ENCODE measurements around the gene CELSR2.

CELSR2 gene

GRCh38 chr1:109263597-109264378 is 14.4 kb downstream of the CELSR2 start:
- no peak overlapping the region for H3K27ac ChIP-seq (ENCODE audit: low read depth, low read length)
- H3K27me3 ChIP-seq (ENCODE audit: control insufficient read depth in 1 of 2, insufficient read depth in 2 of 2, low read length in 2 of 2): no peaks in the 10 kb centered on the region
- no peak overlapping the region for H3K9ac ChIP-seq (ENCODE audit: low read depth in 1 of 2, low read length in 2 of 2)
- H3K9me3 ChIP-seq (ENCODE audit: control insufficient read depth in 1 of 2, low read length in 2 of 2): no peaks in the 10 kb centered on the region
- no peaks in the 10 kb centered on the region for H3K4me1 ChIP-seq (ENCODE audit: control insufficient read depth in 1 of 2, insufficient read depth in 2 of 2, low read length in 2 of 2)
- peaks cover 0 to 5% of the 10 kb centered on the region in 2 donors for H3K36me3 ChIP-seq (ENCODE audit: control insufficient read depth in 1 of 2, insufficient read depth in 2 of 2, low read length in 2 of 2)
- H3K4me3 ChIP-seq (ENCODE audit: low read depth in 1 of 2, low read length in 2 of 2): no peak overlapping the region

GRCh38 chr1:109264379-109264755 is 15.0 kb downstream of the CELSR2 start:
- no peaks in the 10 kb centered on the region for H3K4me1 ChIP-seq (ENCODE audit: control insufficient read depth in 1 of 2, insufficient read depth in 2 of 2, low read length in 2 of 2)
- no peak overlapping the region for H3K4me3 ChIP-seq (ENCODE audit: low read depth in 1 of 2, low read length in 2 of 2)
- H3K27ac ChIP-seq (ENCODE audit: low read depth, low read length): no peak overlapping the region
- no peaks in the 10 kb centered on the region for H3K27me3 ChIP-seq (ENCODE audit: control insufficient read depth in 1 of 2, insufficient read depth in 2 of 2, low read length in 2 of 2)
- peaks cover 0 to under 1% of the 10 kb centered on the region in 2 donors for H3K36me3 ChIP-seq (ENCODE audit: control insufficient read depth in 1 of 2, insufficient read depth in 2 of 2, low read length in 2 of 2)
- H3K9me3 ChIP-seq (ENCODE audit: control insufficient read depth in 1 of 2, low read length in 2 of 2): no peaks in the 10 kb centered on the region
- no peak overlapping the region for H3K9ac ChIP-seq (ENCODE audit: low read depth in 1 of 2, low read length in 2 of 2)

GRCh38 chr1:109265016-109265415 is 15.7 kb downstream of the CELSR2 start:
- no peak overlapping the region for H3K9ac ChIP-seq (ENCODE audit: low read depth in 1 of 2, low read length in 2 of 2)
- H3K27ac ChIP-seq (ENCODE audit: low read depth, low read length): no peak overlapping the region
- no peaks in the 10 kb centered on the region for H3K36me3 ChIP-seq (ENCODE audit: control insufficient read depth in 1 of 2, insufficient read depth in 2 of 2, low read length in 2 of 2)
- no peaks in the 10 kb centered on the region for H3K9me3 ChIP-seq (ENCODE audit: control insufficient read depth in 1 of 2, low read length in 2 of 2)
- H3K27me3 ChIP-seq (ENCODE audit: control insufficient read depth in 1 of 2, insufficient read depth in 2 of 2, low read length in 2 of 2): no peaks in the 10 kb centered on the region
- no peaks in the 10 kb centered on the region for H3K4me1 ChIP-seq (ENCODE audit: control insufficient read depth in 1 of 2, insufficient read depth in 2 of 2, low read length in 2 of 2)
- H3K4me3 ChIP-seq (ENCODE audit: low read depth in 1 of 2, low read length in 2 of 2): no peak overlapping the region

GRCh38 chr1:109265741-109266330 is 16.5 kb downstream of the CELSR2 start:
- no peaks in the 10 kb centered on the region for H3K27me3 ChIP-seq (ENCODE audit: control insufficient read depth in 1 of 2, insufficient read depth in 2 of 2, low read length in 2 of 2)
- no peak overlapping the region for H3K27ac ChIP-seq (ENCODE audit: low read depth, low read length)
- H3K36me3 ChIP-seq (ENCODE audit: control insufficient read depth in 1 of 2, insufficient read depth in 2 of 2, low read length in 2 of 2): no peaks in the 10 kb centered on the region
- no peak overlapping the region for H3K4me3 ChIP-seq (ENCODE audit: low read depth in 1 of 2, low read length in 2 of 2)
- H3K9me3 ChIP-seq (ENCODE audit: control insufficient read depth in 1 of 2, low read length in 2 of 2): no peaks in the 10 kb centered on the region
- H3K4me1 ChIP-seq (ENCODE audit: control insufficient read depth in 1 of 2, insufficient read depth in 2 of 2, low read length in 2 of 2): no peaks in the 10 kb centered on the region
- no peak overlapping the region for H3K9ac ChIP-seq (ENCODE audit: low read depth in 1 of 2, low read length in 2 of 2)

- H3K9ac ChIP-seq (ENCODE audit: low read depth in 1 of 2, low read length in 2 of 2): no peak overlapping the region
- no peaks in the 10 kb centered on the region for H3K9me3 ChIP-seq (ENCODE audit: control insufficient read depth in 1 of 2, low read length in 2 of 2)
- H3K4me1 ChIP-seq (ENCODE audit: control insufficient read depth in 1 of 2, insufficient read depth in 2 of 2, low read length in 2 of 2): no peaks in the 10 kb centered on the region
- H3K27me3 ChIP-seq (ENCODE audit: control insufficient read depth in 1 of 2, insufficient read depth in 2 of 2, low read length in 2 of 2): no peaks in the 10 kb centered on the region
- H3K4me3 ChIP-seq (ENCODE audit: low read depth in 1 of 2, low read length in 2 of 2): no peak overlapping the region
- H3K36me3 ChIP-seq (ENCODE audit: control insufficient read depth in 1 of 2, insufficient read depth in 2 of 2, low read length in 2 of 2): no peaks in the 10 kb centered on the region
- no peak overlapping the region for H3K27ac ChIP-seq (ENCODE audit: low read depth, low read length)
Observed at GRCh38 chr1:109266965-109267364, 17.6 kb downstream of the CELSR2 start.

- no peaks in the 10 kb centered on the region for H3K27me3 ChIP-seq (ENCODE audit: control insufficient read depth in 1 of 2, insufficient read depth in 2 of 2, low read length in 2 of 2)
- no peaks in the 10 kb centered on the region for H3K4me1 ChIP-seq (ENCODE audit: control insufficient read depth in 1 of 2, insufficient read depth in 2 of 2, low read length in 2 of 2)
- H3K36me3 ChIP-seq (ENCODE audit: control insufficient read depth in 1 of 2, insufficient read depth in 2 of 2, low read length in 2 of 2): no peaks in the 10 kb centered on the region
- H3K27ac ChIP-seq (ENCODE audit: low read depth, low read length): no peak overlapping the region
- H3K9me3 ChIP-seq (ENCODE audit: control insufficient read depth in 1 of 2, low read length in 2 of 2): no peaks in the 10 kb centered on the region
- H3K9ac ChIP-seq (ENCODE audit: low read depth in 1 of 2, low read length in 2 of 2): no peak overlapping the region
- H3K4me3 ChIP-seq (ENCODE audit: low read depth in 1 of 2, low read length in 2 of 2): no peak overlapping the region
Observed at GRCh38 chr1:109267743-109268300, 18.5 kb downstream of the CELSR2 start.

- no peak overlapping the region for H3K4me3 ChIP-seq (ENCODE audit: low read depth in 1 of 2, low read length in 2 of 2)
- H3K4me1 ChIP-seq (ENCODE audit: control insufficient read depth in 1 of 2, insufficient read depth in 2 of 2, low read length in 2 of 2): no peaks in the 10 kb centered on the region
- H3K36me3 ChIP-seq (ENCODE audit: control insufficient read depth in 1 of 2, insufficient read depth in 2 of 2, low read length in 2 of 2): no peaks in the 10 kb centered on the region
- no peaks in the 10 kb centered on the region for H3K27me3 ChIP-seq (ENCODE audit: control insufficient read depth in 1 of 2, insufficient read depth in 2 of 2, low read length in 2 of 2)
- no peak overlapping the region for H3K27ac ChIP-seq (ENCODE audit: low read depth, low read length)
- H3K9ac ChIP-seq (ENCODE audit: low read depth in 1 of 2, low read length in 2 of 2): no peak overlapping the region
- no peaks in the 10 kb centered on the region for H3K9me3 ChIP-seq (ENCODE audit: control insufficient read depth in 1 of 2, low read length in 2 of 2)
Observed at GRCh38 chr1:109268431-109269211, 19.3 kb downstream of the CELSR2 start.

GRCh38 chr1:109269212-109269980 is 20.1 kb downstream of the CELSR2 start:
- H3K9me3 ChIP-seq (ENCODE audit: control insufficient read depth in 1 of 2, low read length in 2 of 2): no peaks in the 10 kb centered on the region
- no peaks in the 10 kb centered on the region for H3K36me3 ChIP-seq (ENCODE audit: control insufficient read depth in 1 of 2, insufficient read depth in 2 of 2, low read length in 2 of 2)
- H3K27ac ChIP-seq (ENCODE audit: low read depth, low read length): no peak overlapping the region

GRCh38 chr1:109269981-109270622 is 20.8 kb downstream of the CELSR2 start:
- H3K27me3 ChIP-seq (ENCODE audit: control insufficient read depth in 1 of 2, insufficient read depth in 2 of 2, low read length in 2 of 2): no peaks in the 10 kb centered on the region
- no peaks in the 10 kb centered on the region for H3K9me3 ChIP-seq (ENCODE audit: control insufficient read depth in 1 of 2, low read length in 2 of 2)
- peaks cover 6 to 10% of the 10 kb centered on the region in 2 donors for H3K4me1 ChIP-seq (ENCODE audit: control insufficient read depth in 1 of 2, insufficient read depth in 2 of 2, low read length in 2 of 2)
- H3K27ac ChIP-seq (ENCODE audit: low read depth, low read length): no peak overlapping the region
- no peaks in the 10 kb centered on the region for H3K36me3 ChIP-seq (ENCODE audit: control insufficient read depth in 1 of 2, insufficient read depth in 2 of 2, low read length in 2 of 2)
- no peak overlapping the region for H3K9ac ChIP-seq (ENCODE audit: low read depth in 1 of 2, low read length in 2 of 2)
- H3K4me3 ChIP-seq (ENCODE audit: low read depth in 1 of 2, low read length in 2 of 2): no peak overlapping the region

More at GRCh38 chr1:109269212-109269980, 20.1 kb downstream of the CELSR2 start:
- peaks cover 1 to 3% of the 10 kb centered on the region in 2 donors for H3K4me1 ChIP-seq (ENCODE audit: control insufficient read depth in 1 of 2, insufficient read depth in 2 of 2, low read length in 2 of 2)
- H3K4me3 ChIP-seq (ENCODE audit: low read depth in 1 of 2, low read length in 2 of 2): no peak overlapping the region
- no peak overlapping the region for H3K9ac ChIP-seq (ENCODE audit: low read depth in 1 of 2, low read length in 2 of 2)
- H3K27me3 ChIP-seq (ENCODE audit: control insufficient read depth in 1 of 2, insufficient read depth in 2 of 2, low read length in 2 of 2): no peaks in the 10 kb centered on the region
